ENCODE measurements around the gene LPIN2. TPM values are rescaled to one million over a fixed set of nuclear protein-coding genes. Genes with fewer than 3 reads are reported as not detected.

LPIN2 gene
- total and polyA plus RNA-seq, 2 experiments from 2014 or later: 9.0 to 10.8 TPM

GRCh38 chr18:2979871-2980790, 32.8 kb downstream of the LPIN2 start:
- H3K4me3 ChIP-seq: no peak overlapping the region
- no peak overlapping the region for H3K4me2 ChIP-seq
- TF ChIP-seq POLR2AphosphoS5 (IDR thresholded peaks at IDR 0.05; ENCODE audit: low read depth): no peak
- TF ChIP-seq CREB1 (CRISPR knock-in tag; IDR thresholded peaks at IDR 0.05; ENCODE audit: low read depth): no peak
- H2AFZ ChIP-seq: no peak overlapping the region
- peaks cover 44% of the 10 kb centered on the region for H3K4me1 Mint-ChIP-seq
- H3K9me2 ChIP-seq (ENCODE audit: insufficient read depth): no peaks in the 10 kb centered on the region
- no peaks in the 10 kb centered on the region for H3F3A ChIP-seq (replicated peaks; ENCODE audit: low read depth)
- no peaks in the 10 kb centered on the region for H3K27me3 ChIP-seq (ENCODE audit: insufficient read depth)
- H3K36me3 Mint-ChIP-seq (ENCODE audit: low read depth): peaks cover 5% of the 10 kb centered on the region; the same call in 1 of the 3 replicates
- no peak overlapping the region for H3K27ac ChIP-seq (ENCODE audit: low read depth)
- peaks cover 28% of the 10 kb centered on the region for H3K4me1 ChIP-seq (ENCODE audit: insufficient read depth)
- H3K79me2 ChIP-seq (replicated peaks; ENCODE audit: insufficient read depth): peaks cover 63% of the 10 kb centered on the region
- DNase-seq (ENCODE audit: low spot score) (no peak), ATAC-seq (no peak)
- no peaks in the 10 kb centered on the region for H4K20me1 ChIP-seq (replicated peaks; ENCODE audit: insufficient read depth)
- no peaks in the 10 kb centered on the region for H3K9me3 Mint-ChIP-seq
- H3K4me3 Mint-ChIP-seq: no peak overlapping the region
- no peaks in the 10 kb centered on the region for H3K36me3 ChIP-seq (ENCODE audit: insufficient read depth)
- H3K27me3 Mint-ChIP-seq (ENCODE audit: insufficient read depth, low read depth, poor library complexity): peaks cover 3% of the 10 kb centered on the region
- H3K27ac Mint-ChIP-seq: peak overlapping the region; percentile 73

GRCh38 chr18:2979129-2979528, 33.8 kb downstream of the LPIN2 start:
- no peak overlapping the region for H3K4me3 Mint-ChIP-seq
- Histone ChIP-seq H2AFZ (no peak overlapping the region), H3K4me1 (ENCODE audit: insufficient read depth) (peaks cover 28% of the 10 kb centered on the region), H4K20me1 (replicated peaks; ENCODE audit: insufficient read depth) (no peaks in the 10 kb centered on the region), H3K27ac (ENCODE audit: low read depth) (no peak overlapping the region), H3K4me2 (no peak overlapping the region), H3F3A (replicated peaks; ENCODE audit: low read depth) (no peaks in the 10 kb centered on the region), H3K79me2 (replicated peaks; ENCODE audit: insufficient read depth) (peaks cover 56% of the 10 kb centered on the region), H3K27me3 (ENCODE audit: insufficient read depth) (no peaks in the 10 kb centered on the region), H3K4me3 (no peak overlapping the region), H3K36me3 (ENCODE audit: insufficient read depth) (no peaks in the 10 kb centered on the region), H3K9me2 (ENCODE audit: insufficient read depth) (no peaks in the 10 kb centered on the region)
- ATAC-seq (no peak), DNase-seq (ENCODE audit: low spot score) (no peak)
- peaks cover 41% of the 10 kb centered on the region for H3K4me1 Mint-ChIP-seq
- H3K27ac Mint-ChIP-seq: no peak overlapping the region
- H3K9me3 Mint-ChIP-seq: no peaks in the 10 kb centered on the region
- peaks cover 3% of the 10 kb centered on the region for H3K27me3 Mint-ChIP-seq (ENCODE audit: insufficient read depth, low read depth, poor library complexity)
- no peaks in the 10 kb centered on the region for H3K36me3 Mint-ChIP-seq (ENCODE audit: low read depth)
- TF ChIP-seq EZH2 (IDR thresholded peaks at IDR 0.05; ENCODE audit: low read depth, unreplicated experiment) (no peak), JUNB (IDR thresholded peaks at IDR 0.05; ENCODE audit: unreplicated experiment) (no peak), CREB1 (CRISPR knock-in tag; IDR thresholded peaks at IDR 0.05; ENCODE audit: low read depth) (no peak), NANOG (IDR thresholded peaks at IDR 0.05; ENCODE audit: borderline replicate concordance) (no peak), ETS1 (IDR thresholded peaks at IDR 0.05) (no peak), REST (IDR thresholded peaks at IDR 0.05; ENCODE audit: unreplicated experiment) (no peak), EZH2phosphoT487 (IDR thresholded peaks at IDR 0.05; ENCODE audit: unreplicated experiment) (no peak), POLR2AphosphoS5 (IDR thresholded peaks at IDR 0.05; ENCODE audit: low read depth) (no peak), STAT1 (IDR thresholded peaks at IDR 0.05; ENCODE audit: unreplicated experiment) (no peak), ZNF331 (CRISPR knock-in tag; IDR thresholded peaks at IDR 0.05; ENCODE audit: low read depth) (no peak), ZNF114 (CRISPR knock-in tag; IDR thresholded peaks at IDR 0.05) (no peak)
- TF ChIP-seq, protein P1, sequence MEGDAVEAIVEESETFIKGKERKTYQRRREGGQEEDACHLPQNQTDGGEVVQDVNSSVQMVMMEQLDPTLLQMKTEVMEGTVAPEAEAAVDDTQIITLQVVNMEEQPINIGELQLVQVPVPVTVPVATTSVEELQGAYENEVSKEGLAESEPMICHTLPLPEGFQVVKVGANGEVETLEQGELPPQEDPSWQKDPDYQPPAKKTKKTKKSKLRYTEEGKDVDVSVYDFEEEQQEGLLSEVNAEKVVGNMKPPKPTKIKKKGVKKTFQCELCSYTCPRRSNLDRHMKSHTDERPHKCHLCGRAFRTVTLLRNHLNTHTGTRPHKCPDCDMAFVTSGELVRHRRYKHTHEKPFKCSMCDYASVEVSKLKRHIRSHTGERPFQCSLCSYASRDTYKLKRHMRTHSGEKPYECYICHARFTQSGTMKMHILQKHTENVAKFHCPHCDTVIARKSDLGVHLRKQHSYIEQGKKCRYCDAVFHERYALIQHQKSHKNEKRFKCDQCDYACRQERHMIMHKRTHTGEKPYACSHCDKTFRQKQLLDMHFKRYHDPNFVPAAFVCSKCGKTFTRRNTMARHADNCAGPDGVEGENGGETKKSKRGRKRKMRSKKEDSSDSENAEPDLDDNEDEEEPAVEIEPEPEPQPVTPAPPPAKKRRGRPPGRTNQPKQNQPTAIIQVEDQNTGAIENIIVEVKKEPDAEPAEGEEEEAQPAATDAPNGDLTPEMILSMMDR (conservative IDR thresholded peaks at IDR 0.05; ENCODE audit: low read depth in 2 of 2): no peak
